TTC549 (cell line): ENCODE results near the gene ZCCHC18.
"Not testable (repeated sequence)": the region's sequence is repeated elsewhere in the genome, so short reads cannot be mapped to it uniquely, and the experiment has no call there.

Source experiments
- FAIRE-seq: peaks from 2 replicates; lab custom pipeline; 2012; peaks lifted over from hg19 to GRCh38; lab: Jason Lieb, UNC

Gene ZCCHC18

GRCh38 chrX:104112326-104112951, at the start of gene ZCCHC18:
Gene ZCCHC18 (plus strand): TSS chrX:104112523. CDS start chrX:104114112, 1,589 bp downstream.
- FAIRE-seq = no peak

- FAIRE-seq = not testable (repeated sequence)
Measured at GRCh38 chrX:104062636-104063035, 49.7 kb upstream of the ZCCHC18 start.

- FAIRE-seq = not testable (repeated sequence)
Measured at GRCh38 chrX:104075778-104076445, 36.4 kb upstream of the ZCCHC18 start, which contains the start of gene TMSB15C. Gene TMSB15C (minus strand): TSS chrX:104076236.

GRCh38 chrX:104077854-104078253, 34.5 kb upstream of the ZCCHC18 start:
- not testable (repeated sequence) for FAIRE-seq

- FAIRE-seq = no peak
Measured at GRCh38 chrX:104084063-104084462, 28.3 kb upstream of the ZCCHC18 start.

GRCh38 chrX:104084534-104085277, 27.6 kb upstream of the ZCCHC18 start:
- no peak for FAIRE-seq

GRCh38 chrX:104085477-104085876, 26.8 kb upstream of the ZCCHC18 start:
- no peak for FAIRE-seq

GRCh38 chrX:104085919-104086318, 26.4 kb upstream of the ZCCHC18 start:
- no peak for FAIRE-seq

- FAIRE-seq = peak; percentile 90
Measured at GRCh38 chrX:104098151-104098808, 14.0 kb upstream of the ZCCHC18 start.

- no peak for FAIRE-seq
Measured at GRCh38 chrX:104098919-104099318, 13.4 kb upstream of the ZCCHC18 start.

- no peak for FAIRE-seq
Measured at GRCh38 chrX:104104676-104105075, 7.6 kb upstream of the ZCCHC18 start.

- no peak for FAIRE-seq
Measured at GRCh38 chrX:104105330-104106262, 6.7 kb upstream of the ZCCHC18 start.

- FAIRE-seq = no peak
Measured at GRCh38 chrX:104108955-104109354, 3.4 kb upstream of the ZCCHC18 start.

GRCh38 chrX:104110491-104111240, 1.7 kb upstream of the ZCCHC18 start:
- FAIRE-seq = not testable (repeated sequence)

- FAIRE-seq = no peak
Measured at GRCh38 chrX:104113222-104113965, 1.1 kb downstream of the ZCCHC18 start.

- no peak for FAIRE-seq
Measured at GRCh38 chrX:104117759-104118158, 5.4 kb downstream of the ZCCHC18 start.

GRCh38 chrX:104118765-104119164, 6.4 kb downstream of the ZCCHC18 start:
- no peak for FAIRE-seq

GRCh38 chrX:104122829-104123228, 10.5 kb downstream of the ZCCHC18 start:
- no peak for FAIRE-seq

- FAIRE-seq = no peak
Measured at GRCh38 chrX:104126856-104127255, 14.5 kb downstream of the ZCCHC18 start.

- no peak for FAIRE-seq
Measured at GRCh38 chrX:104130808-104131207, 18.5 kb downstream of the ZCCHC18 start.
